Bone marrow (tissue), 2 donors: ENCODE results near the gene PTPN20.

Experiments used
- DNase-seq, 2 donors: peaks; one replicate each; lab custom pipeline; 2025; lab: John Stamatoyannopoulos, UW

PTPN20 gene

DNA sequence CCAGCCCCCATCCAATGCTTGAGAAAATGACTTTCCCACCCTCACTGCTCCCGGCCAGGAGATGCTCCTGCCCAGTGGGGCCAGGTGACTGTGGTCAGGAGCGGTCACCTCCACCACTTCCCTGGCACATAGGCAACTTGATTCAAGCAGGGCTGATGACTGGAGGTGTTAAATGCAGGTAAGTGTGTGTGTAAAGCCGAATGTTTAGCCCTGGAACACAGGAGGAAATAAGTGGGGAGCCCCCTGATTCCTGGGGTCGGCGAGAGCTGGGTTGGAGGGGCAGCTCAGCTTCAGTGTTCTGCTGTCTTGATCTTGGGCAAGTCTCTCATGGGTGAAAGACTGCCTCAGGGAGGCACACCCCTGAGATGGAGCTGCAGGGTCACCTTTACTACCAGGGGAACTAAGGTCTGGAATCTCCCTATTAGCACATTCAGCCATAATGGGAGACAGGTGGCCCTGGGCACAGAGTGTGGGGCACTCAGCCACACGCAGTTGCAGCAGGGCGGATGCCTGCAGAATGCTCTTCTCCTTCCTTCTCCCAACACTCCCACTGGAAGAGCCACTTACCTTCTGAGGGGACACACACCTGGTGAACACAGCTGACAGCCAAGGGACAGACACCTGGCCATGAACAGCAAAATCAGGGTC, 124.1 kb downstream of the PTPN20 start:
- DNase-seq = no peak

DNA sequence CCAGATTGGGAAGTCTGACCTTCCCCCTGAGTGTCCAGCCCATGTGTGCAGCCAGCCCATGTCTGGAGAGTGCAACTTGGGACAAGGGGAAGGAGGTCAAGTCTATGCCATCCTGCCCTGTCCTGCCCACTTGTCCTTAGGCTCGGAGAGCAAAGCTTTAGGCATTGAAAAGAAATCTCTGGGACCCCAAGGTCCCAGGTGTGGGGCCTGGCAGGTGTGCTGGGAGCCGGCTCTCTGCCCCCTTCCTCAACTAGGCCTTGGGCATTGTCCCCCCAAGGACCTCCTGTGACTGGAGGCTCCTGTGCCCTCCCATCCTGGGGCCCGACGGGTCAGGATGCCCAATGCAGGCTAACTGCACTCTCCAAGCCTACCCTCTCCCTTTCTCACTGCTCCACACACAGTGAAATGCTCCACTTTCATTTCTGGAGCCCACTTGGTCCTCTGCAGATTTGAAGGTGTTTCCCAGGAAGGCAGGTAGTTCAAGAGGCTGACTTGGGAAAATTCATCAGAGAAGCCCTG, 124.7 kb downstream of the PTPN20 start:
- no peak for DNase-seq

DNA sequence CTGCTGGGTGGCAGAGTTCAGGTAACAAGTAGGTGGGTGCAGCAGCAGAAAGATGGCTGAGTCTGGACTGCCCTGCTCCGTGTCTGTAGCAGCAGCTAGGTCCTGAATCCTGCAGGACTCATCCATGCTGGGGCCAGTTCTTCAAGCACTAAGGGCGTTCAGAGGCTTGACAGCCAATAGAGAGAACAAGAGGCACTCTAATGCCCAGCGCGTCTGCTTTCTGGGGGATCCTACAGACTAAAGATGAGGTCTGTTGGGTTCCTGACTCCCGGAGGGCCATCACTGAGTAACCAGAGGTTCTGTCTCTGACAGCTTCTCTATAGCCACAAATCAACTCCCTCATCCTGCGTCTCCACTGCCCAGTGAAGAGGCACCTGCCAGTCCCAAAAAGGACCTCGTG, 125.5 kb downstream of the PTPN20 start:
- DNase-seq = no peak

DNA sequence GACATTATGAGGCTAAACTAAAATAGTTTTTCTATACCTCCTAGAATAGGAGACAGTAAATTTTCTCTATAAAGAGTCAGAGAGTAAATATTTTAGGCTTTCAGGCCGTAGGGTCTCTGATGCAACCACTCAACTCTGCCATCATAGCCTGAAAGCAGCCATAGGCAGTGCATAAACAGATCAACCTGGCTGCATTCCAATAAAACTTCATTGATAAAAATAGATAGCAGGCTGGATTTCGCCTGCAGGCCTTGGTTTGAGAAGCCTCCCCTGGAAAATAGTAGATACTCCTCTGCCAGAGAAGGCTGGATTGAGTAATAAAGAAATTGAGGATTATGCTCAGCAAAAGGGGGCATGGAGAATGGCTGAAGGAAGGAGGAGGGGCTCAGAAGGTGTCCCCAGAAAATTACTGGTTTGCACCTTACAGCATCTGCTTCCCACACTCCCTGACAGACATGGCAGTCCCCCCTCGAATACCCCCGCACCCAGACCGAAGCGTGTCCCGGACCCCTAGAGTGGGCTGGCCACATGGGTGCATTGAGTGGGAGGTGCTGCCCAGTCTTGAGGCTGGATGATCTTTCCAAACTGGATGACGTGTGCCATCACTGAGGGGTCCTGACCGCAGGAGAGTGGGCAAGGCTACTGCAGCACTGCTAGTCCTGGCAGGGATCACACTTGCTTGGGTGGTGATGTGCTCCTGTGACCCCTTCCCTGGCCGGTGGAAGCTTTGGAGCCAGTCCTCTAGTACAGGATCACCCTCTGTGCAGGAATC, 126.6 kb downstream of the PTPN20 start:
- DNase-seq = no peak

DNA sequence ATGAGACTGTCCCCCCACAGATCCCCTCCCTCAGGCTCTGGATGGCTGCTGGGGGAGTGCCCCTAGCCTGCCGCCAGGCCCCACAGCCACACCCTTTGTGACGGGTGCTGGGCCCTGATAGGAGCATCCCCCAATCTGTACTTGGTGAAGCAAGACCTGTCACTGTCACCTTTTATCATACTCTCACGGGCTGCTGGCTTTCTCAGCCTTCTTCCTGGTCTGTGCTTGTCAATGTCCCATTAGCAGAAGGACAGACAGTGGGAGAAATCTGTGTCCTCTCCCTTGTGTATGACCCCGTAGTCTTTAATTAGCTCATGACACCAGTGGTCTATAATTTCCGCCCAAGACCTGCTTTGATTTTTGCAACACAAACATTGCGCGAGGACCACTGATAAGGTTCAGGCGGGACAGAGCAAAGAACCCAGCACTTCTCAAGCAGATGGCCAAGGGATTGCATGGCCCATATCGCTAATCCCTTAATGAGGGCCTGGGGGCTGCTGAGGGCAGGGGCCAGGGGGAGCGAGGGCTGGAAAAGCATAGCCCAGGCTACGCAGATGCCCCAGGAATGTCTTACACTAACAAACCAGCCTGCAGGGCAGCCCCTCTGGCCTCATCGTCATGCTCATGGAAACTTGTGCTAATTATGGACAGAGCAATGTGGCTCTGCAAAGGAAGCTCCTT, 127.8 kb downstream of the PTPN20 start:
- no peak for DNase-seq

DNA sequence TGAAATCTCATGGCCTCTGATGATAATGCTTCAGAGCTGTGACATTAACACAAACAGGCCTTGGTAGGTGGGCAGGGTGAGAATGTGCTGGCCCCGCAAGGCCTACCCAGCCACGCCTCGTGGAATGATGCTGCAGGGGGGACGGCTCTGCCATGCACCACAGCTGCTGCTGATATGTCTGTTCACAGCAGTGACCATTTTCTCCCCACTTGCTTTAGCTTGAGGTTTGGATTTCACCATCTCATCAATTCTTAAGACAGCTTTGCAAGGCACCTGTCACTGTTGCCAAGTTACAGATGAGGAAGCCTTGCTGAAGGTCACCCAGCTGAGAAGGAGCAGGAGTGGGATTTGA, 128.3 kb downstream of the PTPN20 start:
- no peak for DNase-seq

DNA sequence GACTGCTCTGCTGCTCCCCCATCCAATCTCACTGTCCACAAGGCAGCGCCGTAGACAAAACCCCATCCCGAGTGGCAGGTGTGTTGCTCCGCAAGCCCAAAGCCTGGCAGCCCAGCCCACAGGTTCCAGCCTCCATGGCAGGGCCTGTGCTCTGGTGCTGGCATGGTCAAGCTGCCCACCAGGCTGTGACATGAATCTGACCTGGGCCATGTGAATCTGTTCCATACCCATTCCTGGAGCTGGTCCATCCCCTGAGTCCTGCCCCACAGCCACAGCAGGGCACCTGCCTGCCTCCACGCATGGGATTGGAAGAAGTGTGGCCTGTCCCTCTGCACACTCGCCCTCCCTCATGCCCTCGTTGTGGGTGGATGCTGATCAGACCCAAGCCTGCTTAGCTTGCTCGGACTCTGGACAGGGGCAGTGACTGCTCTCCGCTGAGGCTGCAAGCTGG, 128.8 kb downstream of the PTPN20 start:
- DNase-seq = no peak

DNA sequence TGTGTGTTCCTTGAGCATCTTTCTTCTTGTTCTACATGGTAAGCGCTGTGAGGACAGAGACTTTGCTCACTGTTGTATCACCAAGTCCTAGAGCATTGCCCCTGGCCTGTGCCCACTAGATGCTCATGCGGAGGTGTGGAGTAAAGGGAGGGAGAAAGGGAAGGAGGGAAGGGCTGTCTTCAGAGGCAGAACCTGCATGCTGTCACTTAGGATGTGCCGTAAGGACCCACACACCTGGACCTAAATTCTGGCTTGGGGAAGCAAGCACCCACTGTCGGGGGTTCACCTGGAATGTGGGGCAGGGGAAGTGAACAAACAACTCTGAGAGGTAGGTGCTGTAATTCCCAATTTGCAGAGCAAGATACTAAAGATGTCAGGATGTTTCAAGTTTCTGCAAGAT, 129.5 kb downstream of the PTPN20 start:
- no peak for DNase-seq

DNA sequence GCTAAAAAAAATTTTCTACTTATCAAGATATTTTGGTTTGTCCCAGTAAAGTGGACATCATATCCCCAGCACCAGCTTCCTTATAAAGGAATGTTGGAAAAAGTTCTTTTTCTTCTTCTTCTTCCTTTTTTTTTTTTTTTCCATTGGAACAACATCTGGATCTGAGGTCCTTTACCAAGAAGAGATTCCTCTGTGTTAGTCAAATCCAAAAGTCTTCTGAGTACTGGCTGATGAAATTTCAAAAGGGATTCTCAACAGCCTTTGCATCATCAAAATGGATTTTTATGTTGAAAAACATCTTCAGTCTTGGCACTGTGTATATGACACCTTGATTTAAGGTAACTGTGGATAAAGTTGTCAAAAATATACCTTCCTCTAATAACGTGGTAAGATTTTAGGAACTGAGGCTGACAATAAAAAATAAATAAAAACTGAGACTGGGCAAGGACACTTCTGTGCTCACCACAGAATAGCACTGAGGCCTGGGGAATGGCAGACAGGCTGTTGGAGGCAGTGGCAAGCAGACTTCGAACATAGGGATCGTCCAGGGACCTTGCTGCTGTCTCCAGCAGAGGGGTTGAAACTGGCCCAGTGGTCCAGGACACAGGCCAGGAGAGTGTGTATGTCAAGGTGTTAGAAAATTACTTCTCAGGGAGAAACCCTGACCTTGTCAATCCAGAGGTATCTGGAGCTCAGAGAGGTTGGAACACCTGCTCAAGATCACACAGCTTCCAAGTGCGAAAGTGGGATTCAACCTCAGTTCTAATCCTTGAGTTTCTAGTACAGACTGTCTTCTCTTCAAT, 130.4 kb downstream of the PTPN20 start:
- DNase-seq = no peak

DNA sequence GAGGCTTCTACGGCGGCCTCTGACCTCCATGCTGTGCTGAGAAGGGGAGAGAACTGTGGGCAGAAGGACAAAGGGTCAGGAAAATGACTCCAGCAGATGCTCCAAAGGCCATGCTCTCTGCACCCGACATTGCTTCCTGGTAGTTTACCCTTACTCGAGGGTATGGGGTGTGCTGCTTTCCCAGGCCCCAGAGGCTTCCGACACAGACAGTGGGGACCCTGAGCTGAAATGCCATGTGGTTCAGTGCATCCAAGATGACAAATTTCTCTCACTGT, 130.9 kb downstream of the PTPN20 start:
- DNase-seq = no peak

DNA sequence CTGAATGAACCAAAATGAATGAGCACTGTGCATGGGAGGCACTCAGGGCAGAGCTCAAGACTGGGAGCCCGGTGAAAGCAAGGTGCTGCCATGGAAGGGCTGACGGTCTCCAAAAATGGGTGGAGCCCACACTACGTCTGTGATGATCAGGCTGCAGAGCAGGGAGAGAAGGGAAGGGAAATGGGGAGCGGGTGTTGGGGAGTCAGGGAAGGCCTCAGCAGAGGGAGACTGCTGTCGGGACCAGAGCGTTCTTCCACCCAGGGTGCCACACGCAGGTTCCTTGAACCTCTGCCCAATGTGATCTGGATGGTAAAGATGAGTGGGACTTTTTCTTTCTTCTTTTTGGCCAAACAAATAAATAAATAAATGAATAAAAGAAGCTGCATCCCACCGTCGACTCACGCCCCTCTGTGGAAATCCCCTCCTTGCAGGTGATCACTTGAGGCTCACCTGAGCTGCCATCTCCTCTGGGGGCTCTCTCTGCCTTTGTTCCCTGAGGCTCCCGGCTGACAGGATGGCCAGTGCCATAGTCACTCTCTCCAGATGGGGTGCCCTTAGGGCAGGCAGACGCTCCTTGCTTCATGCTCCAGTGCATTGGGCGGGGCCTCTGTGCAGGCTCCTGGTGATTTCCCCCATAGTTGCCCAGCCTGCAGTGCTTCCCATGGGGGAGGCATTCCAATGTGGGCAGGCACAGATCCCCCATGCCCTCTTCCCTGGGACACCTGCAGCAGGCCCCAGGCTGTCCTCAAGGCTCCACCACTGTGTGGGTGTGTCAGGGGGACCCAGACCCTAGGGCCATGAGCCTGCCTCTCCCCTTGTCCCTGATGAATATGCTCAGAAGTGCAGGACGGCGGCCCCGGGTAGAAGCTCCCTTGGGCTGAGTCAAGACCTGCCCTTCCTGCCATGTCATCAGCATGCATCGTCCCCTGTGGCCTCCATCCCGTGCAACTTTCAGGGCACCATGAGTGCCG, 131.8 kb downstream of the PTPN20 start:
- no peak for DNase-seq

DNA sequence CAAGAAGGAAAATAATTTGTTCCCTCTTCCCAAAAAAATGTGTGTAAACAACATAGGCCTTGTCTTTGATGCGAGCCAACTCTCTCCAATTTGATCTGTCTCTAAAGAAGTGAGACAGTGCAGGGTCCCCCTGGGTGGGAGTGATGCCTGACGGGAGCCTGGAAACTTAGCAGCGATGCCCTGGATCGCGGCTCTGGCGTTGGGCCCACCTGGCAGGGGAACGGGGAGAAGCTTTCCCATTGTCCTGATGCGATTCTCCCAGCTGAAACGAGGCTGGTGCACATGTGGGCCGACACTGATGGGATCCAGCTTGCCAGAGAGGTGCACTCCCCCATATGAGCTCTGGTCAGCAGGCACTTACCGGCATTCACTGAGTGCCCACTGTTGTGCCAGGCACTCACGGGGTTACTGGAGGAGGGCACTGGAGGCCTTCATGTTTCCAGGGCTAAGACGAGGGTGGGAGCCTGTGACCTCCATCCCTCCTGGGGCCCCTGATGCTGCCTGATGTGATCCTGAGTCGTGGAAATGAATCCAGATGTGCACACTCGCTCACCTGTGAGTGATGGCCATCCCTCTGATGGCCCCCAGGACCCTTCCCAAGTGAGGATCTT, 132.8 kb downstream of the PTPN20 start:
- no peak for DNase-seq

DNA sequence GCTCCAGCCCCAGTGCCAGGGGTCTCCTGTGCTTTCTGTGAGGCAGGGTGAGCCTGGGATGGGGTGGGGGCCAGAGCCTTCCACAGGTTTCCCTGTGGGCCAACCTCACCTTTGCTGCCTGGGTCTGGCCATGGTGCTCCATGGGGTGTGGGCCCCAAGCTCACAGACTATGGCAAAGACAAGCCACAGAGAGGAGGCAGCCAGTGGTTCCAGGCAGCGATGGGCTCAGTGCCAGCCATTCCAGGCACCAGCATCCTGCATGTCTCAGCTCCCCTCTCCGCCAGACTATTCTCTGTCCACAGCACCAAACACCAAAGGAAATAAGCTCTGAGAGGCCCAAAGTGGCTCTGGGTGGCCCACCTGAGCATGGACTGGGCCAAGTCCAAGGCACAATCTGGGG, 133.5 kb downstream of the PTPN20 start:
- DNase-seq = no peak

DNA sequence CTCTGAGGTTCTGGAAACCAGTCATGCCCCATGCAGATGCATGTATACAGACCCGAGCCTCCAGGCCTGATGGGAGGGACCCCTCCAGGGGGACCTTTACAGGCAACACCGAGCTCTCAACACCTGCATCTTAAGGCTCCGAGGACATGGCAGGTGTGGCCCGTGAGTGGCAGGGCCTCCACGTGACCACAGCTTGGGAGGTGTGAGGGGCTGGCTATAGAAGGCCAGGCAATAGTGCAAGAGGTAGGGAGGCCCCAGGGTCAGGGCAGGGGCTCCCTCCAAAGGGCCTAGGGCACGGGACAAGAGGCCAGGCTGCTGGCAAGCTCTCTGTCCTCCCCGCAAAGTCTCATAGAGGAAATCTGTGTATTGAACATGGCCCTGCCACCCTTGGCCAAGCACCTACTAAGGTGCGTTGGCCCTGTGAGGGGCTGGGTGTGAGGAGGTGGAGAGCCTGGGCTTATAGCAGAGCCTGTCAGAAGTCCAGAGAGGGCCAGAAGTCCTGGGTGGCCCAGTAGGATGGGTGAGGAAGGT, 134.2 kb downstream of the PTPN20 start:
- no peak for DNase-seq

DNA sequence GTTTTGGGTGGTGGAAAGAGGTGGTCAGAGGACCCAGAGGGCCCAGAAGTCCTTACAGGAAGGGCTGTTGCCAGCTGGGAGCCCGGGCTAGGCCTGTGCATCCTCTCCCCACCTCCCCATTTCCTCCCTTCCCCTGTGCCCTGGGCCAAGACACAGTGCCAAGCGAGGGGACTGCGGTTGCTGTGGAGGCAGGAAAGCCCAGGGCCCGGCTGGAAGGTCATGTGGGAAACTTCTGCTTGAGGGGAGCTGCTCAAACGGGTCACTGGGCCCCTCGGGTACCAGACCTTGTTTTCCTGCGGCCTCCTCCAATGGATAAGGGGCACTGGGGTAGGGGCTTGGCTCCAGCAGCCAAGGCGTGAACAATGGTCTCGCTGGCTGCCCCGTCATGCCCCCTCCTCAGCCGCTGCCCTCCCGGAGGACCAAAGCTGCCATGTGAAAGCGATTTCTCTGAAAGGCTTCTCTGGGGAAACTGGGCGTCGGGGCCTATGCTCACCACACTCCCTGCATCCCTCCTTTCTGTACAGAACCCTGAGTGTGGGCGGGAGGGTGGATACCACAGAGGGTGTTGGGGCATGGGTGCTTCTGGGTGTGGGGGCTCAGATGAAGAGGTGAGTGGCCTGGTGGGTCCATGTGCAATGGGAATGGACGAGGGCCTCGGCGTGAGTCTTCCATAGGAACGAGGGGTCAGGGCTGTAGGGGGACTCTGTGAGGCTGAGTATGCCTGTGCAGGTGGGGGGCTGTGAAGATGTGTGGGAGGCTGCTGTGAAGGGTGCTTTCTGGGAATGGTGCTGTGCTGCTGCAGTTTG, 135.3 kb downstream of the PTPN20 start:
- no peak for DNase-seq

DNA sequence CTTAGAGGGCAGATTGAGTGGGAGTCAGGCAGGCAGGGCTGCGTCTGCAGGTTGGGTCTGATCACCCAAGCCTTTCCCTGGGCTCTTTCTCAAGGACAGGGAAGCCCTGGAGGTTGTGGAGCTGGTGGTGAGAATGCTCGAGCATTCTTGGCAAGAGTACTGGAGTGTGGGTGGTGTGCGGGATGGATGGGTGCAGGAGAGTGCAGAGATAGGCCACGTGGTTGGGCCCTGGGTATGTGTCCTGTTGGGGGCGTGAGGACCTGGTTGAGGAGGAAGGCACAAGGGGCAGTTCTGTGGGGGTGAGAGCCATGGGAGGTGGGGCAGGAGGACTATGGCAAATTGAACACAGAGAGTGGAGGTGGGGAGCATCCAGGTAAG, 135.9 kb downstream of the PTPN20 start:
- DNase-seq = no peak

DNA sequence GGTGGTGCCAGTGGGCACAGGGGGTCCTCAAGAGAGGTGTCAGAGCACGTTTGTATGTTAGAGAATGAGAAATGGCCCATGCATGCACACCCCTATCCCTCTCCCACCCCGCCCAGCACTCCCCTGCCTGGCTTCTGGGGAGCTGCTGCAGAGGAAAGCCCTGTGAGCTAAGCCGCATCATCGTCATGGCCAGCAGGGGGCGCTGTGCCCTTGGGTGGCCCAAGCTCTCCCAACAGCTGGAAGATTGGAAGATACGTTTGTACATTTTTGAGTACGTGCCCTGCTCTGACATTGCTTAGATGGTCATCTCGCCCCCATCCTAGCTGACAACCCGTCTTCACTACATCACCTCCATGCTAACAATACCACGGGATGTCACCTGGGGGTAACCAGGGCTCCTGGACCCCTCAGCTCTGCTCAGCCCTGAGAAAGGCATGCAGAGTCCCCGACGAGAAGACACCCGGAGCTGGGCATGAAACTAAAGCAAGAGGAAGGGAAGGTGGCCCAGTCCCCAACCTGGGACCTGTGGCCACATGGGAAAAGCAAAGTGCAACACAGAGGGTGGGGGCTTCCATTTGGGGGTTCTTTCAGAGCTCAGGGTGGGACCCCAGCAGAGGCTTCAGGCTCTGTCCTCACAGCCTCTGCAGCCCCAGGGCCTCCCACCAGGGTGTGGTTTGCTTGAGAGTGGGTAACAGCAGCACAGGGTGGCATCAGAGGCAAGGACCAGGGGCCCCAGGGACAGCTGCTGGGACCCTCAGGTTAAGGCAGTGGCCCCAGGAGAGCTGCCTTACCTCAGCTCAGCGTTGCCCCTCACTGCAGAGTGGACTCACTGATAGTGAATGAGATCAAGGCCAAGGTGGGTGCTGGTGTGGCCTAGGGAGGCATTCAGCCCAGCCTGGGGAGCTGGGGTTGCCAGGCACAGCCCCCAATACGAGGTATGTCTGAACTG, 136.6 kb downstream of the PTPN20 start:
- DNase-seq = peak; percentile 26 to 47

DNA sequence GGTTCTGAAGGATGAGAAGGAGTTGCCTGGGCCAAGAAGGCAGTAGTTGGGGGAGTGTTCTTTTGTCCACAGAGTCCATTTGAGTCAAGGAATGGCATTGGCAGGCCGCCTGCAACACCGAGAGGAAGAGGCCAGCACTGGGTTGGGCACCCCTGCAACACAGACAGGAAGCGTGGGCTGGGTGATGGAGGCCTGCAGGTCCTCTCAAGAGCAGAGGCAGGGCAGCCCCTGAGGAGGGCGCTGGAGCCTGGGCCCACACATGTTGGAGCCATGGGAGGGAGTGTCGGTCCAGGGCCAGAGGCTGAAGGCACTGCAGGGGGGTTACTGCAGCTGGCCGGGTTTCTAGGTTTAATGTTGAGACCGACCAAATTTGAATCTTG, 137.3 kb downstream of the PTPN20 start:
- no peak for DNase-seq
